Liver (tissue), 9 donors: ENCODE data around the gene KIF2B. TPM values are rescaled to one million over a fixed set of nuclear protein-coding genes. Genes with fewer than 3 reads are reported as not detected.

ENCODE experiments used
- DNase-seq: peaks from one replicate; pipeline ENCODE4 v3.0.0-alpha.2; 2017; ENCODE audit warnings: low spot score
- H3K27ac ChIP-seq, 2 donors: one replicate each; pipeline ENCODE4 v1.7.0; 2013; ENCODE audit warnings: inconsistent platforms in 2 of 2, low read length in 2 of 2, control low read depth in 1 of 2, low read depth in 1 of 2, mild to moderate bottlenecking in 1 of 2
- H3K27me3 ChIP-seq, 4 donors: one replicate each; pipeline versions ENCODE4 v1.6.1 to v1.7.0; 2013; ENCODE audit warnings: low read length in 3 of 4, inconsistent platforms in 1 of 4, mild to moderate bottlenecking in 1 of 4, moderate library complexity in 1 of 4; ENCODE audit not compliant: control insufficient read depth in 4 of 4, insufficient read depth in 4 of 4
- H3K36me3 ChIP-seq, 4 donors: one replicate each; pipeline versions ENCODE4 v1.6.1 to v1.7.0; 2013; ENCODE audit warnings: low read length in 3 of 4, mild to moderate bottlenecking in 3 of 4, low read depth in 1 of 4, moderate library complexity in 1 of 4; ENCODE audit not compliant: control insufficient read depth in 4 of 4, insufficient read depth in 3 of 4
- H3K4me1 ChIP-seq, 4 donors: one replicate each; pipeline versions ENCODE4 v1.6.1 to v1.7.0; 2013; ENCODE audit warnings: low read length in 3 of 4, mild to moderate bottlenecking in 3 of 4, moderate library complexity in 1 of 4; ENCODE audit not compliant: control insufficient read depth in 4 of 4, insufficient read depth in 4 of 4
- H3K4me3 ChIP-seq, 3 donors: one replicate each; pipeline versions ENCODE4 v1.6.1 to v1.7.0; 2013; ENCODE audit warnings: low read length in 3 of 3, control low read depth in 1 of 3, low read depth in 1 of 3, mild to moderate bottlenecking in 1 of 3
- H3K9ac ChIP-seq, 2 donors: one replicate each; pipeline ENCODE4 v1.7.0; 2013; ENCODE audit warnings: low read length in 2 of 2, mild to moderate bottlenecking in 2 of 2, moderate library complexity in 2 of 2, control low read depth in 1 of 2, low read depth in 1 of 2
- H3K9me3 ChIP-seq, 4 donors: one replicate each; pipeline versions ENCODE4 v1.6.1 to v1.7.0; 2013; ENCODE audit warnings: low read length in 3 of 4; ENCODE audit not compliant: control insufficient read depth in 4 of 4
- EGR1 ChIP-seq, 2 donors: IDR thresholded peaks; 2 replicates each; pipeline ENCODE4 v1.6.1; 2016 to 2018; ENCODE audit warnings: antibody characterized with exemption in 2 of 2, low read depth in 2 of 2
- FOXA1 ChIP-seq: IDR thresholded peaks from 2 replicates; pipeline ENCODE4 v1.6.1; 2016; ENCODE audit warnings: antibody characterized with exemption
- FOXA2 ChIP-seq: IDR thresholded peaks from 2 replicates; pipeline ENCODE4 v1.6.1; 2016; ENCODE audit warnings: antibody characterized with exemption
- GABPA ChIP-seq, 2 donors: IDR thresholded peaks in 1 of 2; conservative IDR thresholded peaks in 1 of 2; 2 replicates each; pipeline ENCODE4 v1.6.1; 2016; ENCODE audit warnings: antibody characterized with exemption in 2 of 2, mild to moderate bottlenecking in 1 of 2, moderate library complexity in 1 of 2
- HNF4A ChIP-seq, 2 donors: conservative IDR thresholded peaks; 2 replicates each; pipeline ENCODE4 v1.6.1; 2016; ENCODE audit warnings: antibody characterized with exemption in 2 of 2, mild to moderate bottlenecking in 2 of 2
- HNF4G ChIP-seq: IDR thresholded peaks from 2 replicates; pipeline ENCODE4 v1.6.1; 2016; ENCODE audit warnings: antibody characterized with exemption
- JUND ChIP-seq, 2 donors: IDR thresholded peaks; 2 replicates each; pipeline ENCODE4 v1.6.1; 2016; ENCODE audit warnings: antibody characterized with exemption in 2 of 2
- NR2F2 ChIP-seq: IDR thresholded peaks from 2 replicates; pipeline ENCODE4 v1.6.1; 2016; ENCODE audit warnings: antibody characterized with exemption
- RAD21 ChIP-seq, 2 donors: IDR thresholded peaks; 2 replicates each; pipeline ENCODE4 v1.6.1; 2016; ENCODE audit warnings: antibody characterized with exemption in 2 of 2, mild to moderate bottlenecking in 2 of 2
- RXRA ChIP-seq, 2 donors: IDR thresholded peaks; 2 replicates each; pipeline ENCODE4 v1.6.1; 2017 to 2018; ENCODE audit warnings: antibody characterized with exemption in 2 of 2, mild to moderate bottlenecking in 1 of 2
- SP1 ChIP-seq: IDR thresholded peaks from 2 replicates; pipeline ENCODE4 v1.6.1; 2018; ENCODE audit warnings: antibody characterized with exemption, mild to moderate bottlenecking
- TAF1 ChIP-seq: conservative IDR thresholded peaks from 2 replicates; pipeline ENCODE4 v1.6.1; 2016; ENCODE audit warnings: antibody characterized with exemption, mild to moderate bottlenecking
- WGBS: extraction: QIAGEN DNeasy Blood & Tissue Kit; methylation state at CpG from one replicate; pipeline ENCODE4 v1.1.7; 2013; 5-methylcytosine and 5-hydroxymethylcytosine counted together
- polyA plus RNA-seq, 2 donors: library from polyadenylated mRNA; stranded (reverse) in 1 of 2; unstranded in 1 of 2; fragments of 200-250 nt in 1 of 2; fragments of >200 nt in 1 of 2; fragmentation: Nextera tagmentation in 1 of 2; extraction: Ambion mirVana in 1 of 2; gene quantifications; one replicate each; pipeline versions ENCODE4 v1.2.1 to v1.2.3, GENCODE V29; 2013 to 2015
- total RNA-seq, 2 donors: library from RNA; depleted of rRNA; stranded (reverse); fragments of >200 nt; gene quantifications; one replicate each; pipeline ENCODE4 v1.2.3, GENCODE V29; 2014
- TF ChIP-seq, protein P1 (sequence below): IDR thresholded peaks from 2 replicates; pipeline ENCODE4 v1.6.1; 2016; ENCODE audit warnings: antibody characterized with exemption
- TF ChIP-seq, protein P2 (sequence below): IDR thresholded peaks from 2 replicates; pipeline ENCODE4 v1.6.1; 2016; ENCODE audit warnings: antibody characterized with exemption
- TF ChIP-seq, protein P3 (sequence below): IDR thresholded peaks from 2 replicates; pipeline ENCODE4 v1.6.1; 2016; ENCODE audit warnings: antibody characterized with exemption, mild to moderate bottlenecking
- TF ChIP-seq, protein P4 (sequence below): IDR thresholded peaks from 2 replicates; pipeline ENCODE4 v1.6.1; 2016; ENCODE audit warnings: antibody characterized with exemption
- TF ChIP-seq, protein P5 (sequence below): fragments of 150-350 bp; IDR thresholded peaks from 2 replicates; pipeline ENCODE4 v1.5.1; 2017; ENCODE audit warnings: improper control_type of control experiment, low read depth, low read length; ENCODE audit not compliant: missing input control
- donor health status: healthy.
- donor health status: healthy.
- donor health status: healthy.
- donor health status: healthy.
- donor health status: healthy.

KIF2B gene
- total and polyA plus RNA-seq, 4 donors = not detected

DNA sequence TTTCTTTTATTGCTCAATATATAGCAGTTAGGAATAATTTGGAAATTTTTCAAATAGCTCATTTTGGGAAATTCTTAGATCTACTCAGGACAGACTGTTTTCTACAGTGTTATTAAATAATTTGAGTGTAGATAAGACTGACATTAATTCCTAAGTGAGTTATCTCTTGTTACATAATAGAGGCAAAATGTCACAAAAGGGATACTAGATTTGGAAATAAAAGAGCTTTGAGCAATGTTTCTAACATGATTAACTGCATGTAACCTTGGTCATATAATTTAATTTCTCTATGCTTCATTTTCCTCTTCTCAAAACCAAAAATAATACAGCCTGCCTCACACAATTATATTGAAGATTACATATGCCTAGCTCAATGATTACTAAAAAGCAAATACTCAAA is 16.3 kb upstream of the KIF2B start:
- Histone ChIP-seq H3K9me3 (no peaks in the 10 kb centered on the region), H3K36me3 (no peaks in the 10 kb centered on the region), H3K27ac (no peak overlapping the region), H3K27me3 (no peaks in the 10 kb centered on the region), H3K9ac (no peak overlapping the region), H3K4me3 (no peak overlapping the region), H3K4me1 (no peaks in the 10 kb centered on the region)
- no peak for DNase-seq
- TF ChIP-seq, protein P1, sequence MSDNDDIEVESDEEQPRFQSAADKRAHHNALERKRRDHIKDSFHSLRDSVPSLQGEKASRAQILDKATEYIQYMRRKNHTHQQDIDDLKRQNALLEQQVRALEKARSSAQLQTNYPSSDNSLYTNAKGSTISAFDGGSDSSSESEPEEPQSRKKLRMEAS = no peak
- TF ChIP-seq TAF1 (no peak), FOXA1 (no peak), RAD21 (IDR thresholded peaks at IDR 0.05) (no peak), HNF4A (conservative IDR thresholded peaks at IDR 0.05) (no peak), SP1 (no peak), RXRA (IDR thresholded peaks at IDR 0.05) (no peak), EGR1 (IDR thresholded peaks at IDR 0.05; ENCODE audit: low read depth in 2 of 2) (no peak), FOXA2 (no peak), JUND (IDR thresholded peaks at IDR 0.05) (no peak), GABPA (IDR thresholded peaks at IDR 0.05 in 1 of 2, conservative IDR thresholded peaks at IDR 0.05 in 1 of 2) (no peak)
- TF ChIP-seq, protein P2, sequence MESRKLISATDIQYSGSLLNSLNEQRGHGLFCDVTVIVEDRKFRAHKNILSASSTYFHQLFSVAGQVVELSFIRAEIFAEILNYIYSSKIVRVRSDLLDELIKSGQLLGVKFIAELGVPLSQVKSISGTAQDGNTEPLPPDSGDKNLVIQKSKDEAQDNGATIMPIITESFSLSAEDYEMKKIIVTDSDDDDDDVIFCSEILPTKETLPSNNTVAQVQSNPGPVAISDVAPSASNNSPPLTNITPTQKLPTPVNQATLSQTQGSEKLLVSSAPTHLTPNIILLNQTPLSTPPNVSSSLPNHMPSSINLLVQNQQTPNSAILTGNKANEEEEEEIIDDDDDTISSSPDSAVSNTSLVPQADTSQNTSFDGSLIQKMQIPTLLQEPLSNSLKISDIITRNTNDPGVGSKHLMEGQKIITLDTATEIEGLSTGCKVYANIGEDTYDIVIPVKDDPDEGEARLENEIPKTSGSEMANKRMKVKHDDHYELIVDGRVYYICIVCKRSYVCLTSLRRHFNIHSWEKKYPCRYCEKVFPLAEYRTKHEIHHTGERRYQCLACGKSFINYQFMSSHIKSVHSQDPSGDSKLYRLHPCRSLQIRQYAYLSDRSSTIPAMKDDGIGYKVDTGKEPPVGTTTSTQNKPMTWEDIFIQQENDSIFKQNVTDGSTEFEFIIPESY = no peak
- TF ChIP-seq, protein P3, sequence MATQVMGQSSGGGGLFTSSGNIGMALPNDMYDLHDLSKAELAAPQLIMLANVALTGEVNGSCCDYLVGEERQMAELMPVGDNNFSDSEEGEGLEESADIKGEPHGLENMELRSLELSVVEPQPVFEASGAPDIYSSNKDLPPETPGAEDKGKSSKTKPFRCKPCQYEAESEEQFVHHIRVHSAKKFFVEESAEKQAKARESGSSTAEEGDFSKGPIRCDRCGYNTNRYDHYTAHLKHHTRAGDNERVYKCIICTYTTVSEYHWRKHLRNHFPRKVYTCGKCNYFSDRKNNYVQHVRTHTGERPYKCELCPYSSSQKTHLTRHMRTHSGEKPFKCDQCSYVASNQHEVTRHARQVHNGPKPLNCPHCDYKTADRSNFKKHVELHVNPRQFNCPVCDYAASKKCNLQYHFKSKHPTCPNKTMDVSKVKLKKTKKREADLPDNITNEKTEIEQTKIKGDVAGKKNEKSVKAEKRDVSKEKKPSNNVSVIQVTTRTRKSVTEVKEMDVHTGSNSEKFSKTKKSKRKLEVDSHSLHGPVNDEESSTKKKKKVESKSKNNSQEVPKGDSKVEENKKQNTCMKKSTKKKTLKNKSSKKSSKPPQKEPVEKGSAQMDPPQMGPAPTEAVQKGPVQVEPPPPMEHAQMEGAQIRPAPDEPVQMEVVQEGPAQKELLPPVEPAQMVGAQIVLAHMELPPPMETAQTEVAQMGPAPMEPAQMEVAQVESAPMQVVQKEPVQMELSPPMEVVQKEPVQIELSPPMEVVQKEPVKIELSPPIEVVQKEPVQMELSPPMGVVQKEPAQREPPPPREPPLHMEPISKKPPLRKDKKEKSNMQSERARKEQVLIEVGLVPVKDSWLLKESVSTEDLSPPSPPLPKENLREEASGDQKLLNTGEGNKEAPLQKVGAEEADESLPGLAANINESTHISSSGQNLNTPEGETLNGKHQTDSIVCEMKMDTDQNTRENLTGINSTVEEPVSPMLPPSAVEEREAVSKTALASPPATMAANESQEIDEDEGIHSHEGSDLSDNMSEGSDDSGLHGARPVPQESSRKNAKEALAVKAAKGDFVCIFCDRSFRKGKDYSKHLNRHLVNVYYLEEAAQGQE = no peak
- TF ChIP-seq, protein P4, sequence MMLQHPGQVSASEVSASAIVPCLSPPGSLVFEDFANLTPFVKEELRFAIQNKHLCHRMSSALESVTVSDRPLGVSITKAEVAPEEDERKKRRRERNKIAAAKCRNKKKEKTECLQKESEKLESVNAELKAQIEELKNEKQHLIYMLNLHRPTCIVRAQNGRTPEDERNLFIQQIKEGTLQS = no peak
- TF ChIP-seq, protein P5, sequence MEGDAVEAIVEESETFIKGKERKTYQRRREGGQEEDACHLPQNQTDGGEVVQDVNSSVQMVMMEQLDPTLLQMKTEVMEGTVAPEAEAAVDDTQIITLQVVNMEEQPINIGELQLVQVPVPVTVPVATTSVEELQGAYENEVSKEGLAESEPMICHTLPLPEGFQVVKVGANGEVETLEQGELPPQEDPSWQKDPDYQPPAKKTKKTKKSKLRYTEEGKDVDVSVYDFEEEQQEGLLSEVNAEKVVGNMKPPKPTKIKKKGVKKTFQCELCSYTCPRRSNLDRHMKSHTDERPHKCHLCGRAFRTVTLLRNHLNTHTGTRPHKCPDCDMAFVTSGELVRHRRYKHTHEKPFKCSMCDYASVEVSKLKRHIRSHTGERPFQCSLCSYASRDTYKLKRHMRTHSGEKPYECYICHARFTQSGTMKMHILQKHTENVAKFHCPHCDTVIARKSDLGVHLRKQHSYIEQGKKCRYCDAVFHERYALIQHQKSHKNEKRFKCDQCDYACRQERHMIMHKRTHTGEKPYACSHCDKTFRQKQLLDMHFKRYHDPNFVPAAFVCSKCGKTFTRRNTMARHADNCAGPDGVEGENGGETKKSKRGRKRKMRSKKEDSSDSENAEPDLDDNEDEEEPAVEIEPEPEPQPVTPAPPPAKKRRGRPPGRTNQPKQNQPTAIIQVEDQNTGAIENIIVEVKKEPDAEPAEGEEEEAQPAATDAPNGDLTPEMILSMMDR = no peak

DNA sequence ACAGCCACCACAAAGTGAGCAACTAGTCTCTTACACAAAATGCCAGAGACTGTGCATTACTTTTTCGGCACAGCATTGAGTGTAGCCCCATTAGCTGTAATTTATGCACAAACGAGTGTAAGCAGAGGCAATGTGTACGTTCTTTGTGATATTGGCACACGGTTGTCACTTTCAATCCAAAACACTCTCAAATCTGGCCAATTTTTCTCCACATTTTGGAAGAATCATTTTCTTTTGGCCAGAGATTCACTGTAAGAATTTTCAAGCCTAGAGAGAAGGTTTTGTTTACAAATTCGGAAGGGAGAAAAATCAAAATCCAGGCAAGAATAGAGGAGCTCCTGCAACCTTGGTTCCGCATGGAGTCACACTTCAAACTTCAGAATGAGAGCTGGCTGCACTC is 15.4 kb upstream of the KIF2B start:
- Histone ChIP-seq H3K4me1 (no peaks in the 10 kb centered on the region), H3K9me3 (no peaks in the 10 kb centered on the region), H3K9ac (no peak overlapping the region), H3K4me3 (no peak overlapping the region), H3K36me3 (no peaks in the 10 kb centered on the region), H3K27ac (no peak overlapping the region), H3K27me3 (no peaks in the 10 kb centered on the region)
- DNase-seq = no peak
- 74% methylated on average over 6 of the region's 6 CpGs for WGBS
- no peak for TF ChIP-seq NR2F2
- TF ChIP-seq HNF4G = no peak
- TF ChIP-seq SP1 = no peak
- no peak for TF ChIP-seq JUND (IDR thresholded peaks at IDR 0.05)
- TF ChIP-seq RXRA (IDR thresholded peaks at IDR 0.05) = no peak
- TF ChIP-seq, protein P2 = no peak
- TF ChIP-seq EGR1 (IDR thresholded peaks at IDR 0.05; ENCODE audit: low read depth in 2 of 2) = no peak
- TF ChIP-seq, protein P3 = no peak
- TF ChIP-seq, protein P4 = no peak
- no peak for TF ChIP-seq HNF4A (conservative IDR thresholded peaks at IDR 0.05)
